HUES48 (cell line): Measurements from ENCODE around the gene NUBPL.
"Not testable (repeated sequence)": the region's sequence is repeated elsewhere in the genome, so short reads cannot be mapped to it uniquely, and the experiment has no call there.

ENCODE experiments used
- H3K27ac ChIP-seq: one replicate; pipeline ENCODE4 v1.7.0; 2013; ENCODE audit warnings: low read depth, low read length, inconsistent platforms
- H3K27me3 ChIP-seq: 2 replicates; pipeline ENCODE4 v1.6.1; 2013; ENCODE audit warnings: mild to moderate bottlenecking, low read length; ENCODE audit not compliant: control insufficient read depth, insufficient read depth
- H3K36me3 ChIP-seq: 2 replicates; pipeline ENCODE4 v1.6.1; 2013; ENCODE audit warnings: low read length; ENCODE audit not compliant: control insufficient read depth, insufficient read depth
- H3K4me1 ChIP-seq: 2 replicates; pipeline ENCODE4 v1.6.1; 2013; ENCODE audit warnings: mild to moderate bottlenecking, low read length; ENCODE audit not compliant: control insufficient read depth, insufficient read depth
- H3K4me3 ChIP-seq: 2 replicates; pipeline ENCODE4 v1.5.1; 2013; ENCODE audit warnings: mild to moderate bottlenecking, low read depth, low read length
- H3K9ac ChIP-seq: 2 replicates; pipeline ENCODE4 v1.6.1; 2013; ENCODE audit warnings: mild to moderate bottlenecking, low read depth, low read length, moderate library complexity
- H3K9me3 ChIP-seq: 2 replicates; pipeline ENCODE4 v1.6.1; 2013; ENCODE audit warnings: low read length; ENCODE audit not compliant: control insufficient read depth, insufficient read depth

Gene NUBPL

DNA sequence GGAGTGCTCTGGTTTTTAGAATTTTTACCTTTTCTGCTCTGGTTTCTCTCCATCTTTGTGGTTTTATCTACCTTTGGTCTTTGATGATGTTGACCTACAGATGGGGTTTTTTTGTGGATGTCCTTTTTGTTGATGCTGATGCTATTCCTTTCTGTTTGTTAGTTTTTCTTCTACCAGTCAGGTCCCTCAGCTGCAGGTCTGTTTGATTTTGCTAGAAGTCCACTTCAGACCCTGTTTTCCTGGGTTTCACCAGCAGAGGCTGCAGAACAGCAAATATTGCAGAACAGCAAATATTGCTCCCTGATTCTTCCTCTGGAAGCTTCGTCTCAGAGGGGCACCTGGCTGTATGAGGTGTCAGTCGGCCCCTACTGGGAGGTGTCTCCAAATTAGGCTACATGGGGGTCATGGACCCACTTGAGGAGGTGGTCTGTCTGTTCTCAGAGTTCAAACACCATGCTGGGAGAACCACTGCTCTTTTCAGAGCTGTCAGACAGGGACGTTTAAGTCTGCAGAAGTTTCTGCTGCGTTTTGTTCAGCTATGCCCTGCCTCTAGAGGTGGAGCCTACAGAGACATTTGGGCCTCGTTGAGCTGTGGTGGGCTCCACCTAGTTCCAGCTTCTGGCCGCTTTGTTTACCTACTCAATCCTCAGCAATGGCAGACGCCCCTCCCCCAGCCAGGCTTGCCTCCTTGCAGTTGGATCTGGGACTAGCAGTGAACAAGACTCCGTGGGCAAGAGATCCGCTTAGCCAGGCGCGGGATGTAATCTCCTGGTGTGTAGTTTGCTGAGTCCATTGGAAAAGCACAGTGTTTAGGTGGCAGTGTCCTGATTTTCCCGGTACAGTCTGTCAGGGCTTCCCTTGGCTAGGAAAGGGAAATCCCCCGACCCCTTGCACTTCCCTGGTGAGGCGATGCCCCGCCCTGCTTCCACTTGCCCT, 250.8 kb downstream of the NUBPL start:
- not testable (repeated sequence) for H3K4me1 ChIP-seq, H3K9me3 ChIP-seq, H3K27ac ChIP-seq, H3K27me3 ChIP-seq, H3K4me3 ChIP-seq, H3K9ac ChIP-seq, H3K36me3 ChIP-seq

DNA sequence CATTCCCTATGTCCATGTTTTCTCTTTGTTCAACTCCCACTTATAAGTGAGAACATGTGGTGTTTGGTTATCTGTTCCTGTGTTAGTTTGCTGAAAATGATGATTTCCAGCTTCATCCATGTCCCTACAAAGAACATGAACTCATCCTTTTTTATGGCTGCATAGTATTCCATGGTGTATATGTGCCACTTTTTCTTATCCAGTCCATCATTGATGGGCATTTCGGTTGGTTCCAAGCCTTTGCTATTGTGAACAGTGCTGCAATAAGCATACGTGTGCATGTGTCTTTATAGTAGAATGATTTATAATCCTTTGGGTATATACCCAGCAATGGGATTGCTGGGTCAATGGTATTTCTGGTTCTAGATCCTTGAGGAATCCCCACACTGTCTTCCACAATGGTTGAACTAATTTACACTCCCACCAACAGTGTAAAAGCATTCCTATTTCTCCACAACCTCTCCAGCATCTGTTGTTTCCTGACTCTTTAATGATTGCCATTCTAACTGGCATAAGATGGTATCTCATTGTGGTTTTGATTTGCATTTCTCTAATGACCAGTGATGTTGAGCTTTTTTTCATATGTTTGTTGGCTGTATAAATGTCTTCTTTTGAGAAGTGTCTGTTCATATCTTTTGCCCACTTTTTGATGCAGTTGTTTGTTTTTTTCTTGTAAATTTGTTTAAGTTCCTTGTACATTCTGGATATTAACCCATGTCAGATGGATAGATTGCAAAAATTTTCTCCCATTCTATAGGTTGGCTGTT, 252.7 kb downstream of the NUBPL start:
- not testable (repeated sequence) for H3K27ac ChIP-seq, H3K27me3 ChIP-seq, H3K4me3 ChIP-seq, H3K36me3 ChIP-seq, H3K9me3 ChIP-seq, H3K9ac ChIP-seq, H3K4me1 ChIP-seq

GRCh38 chr14:31819281-31819680, 258.1 kb downstream of the NUBPL start:
- no peak overlapping the region for H3K9ac ChIP-seq
- no peaks in the 10 kb centered on the region for H3K4me1 ChIP-seq
- H3K27me3 ChIP-seq, result no peaks in the 10 kb centered on the region
- H3K27ac ChIP-seq, result no peak overlapping the region
- H3K9me3 ChIP-seq, result no peaks in the 10 kb centered on the region
- no peaks in the 10 kb centered on the region for H3K36me3 ChIP-seq
- H3K4me3 ChIP-seq, result no peak overlapping the region

DNA sequence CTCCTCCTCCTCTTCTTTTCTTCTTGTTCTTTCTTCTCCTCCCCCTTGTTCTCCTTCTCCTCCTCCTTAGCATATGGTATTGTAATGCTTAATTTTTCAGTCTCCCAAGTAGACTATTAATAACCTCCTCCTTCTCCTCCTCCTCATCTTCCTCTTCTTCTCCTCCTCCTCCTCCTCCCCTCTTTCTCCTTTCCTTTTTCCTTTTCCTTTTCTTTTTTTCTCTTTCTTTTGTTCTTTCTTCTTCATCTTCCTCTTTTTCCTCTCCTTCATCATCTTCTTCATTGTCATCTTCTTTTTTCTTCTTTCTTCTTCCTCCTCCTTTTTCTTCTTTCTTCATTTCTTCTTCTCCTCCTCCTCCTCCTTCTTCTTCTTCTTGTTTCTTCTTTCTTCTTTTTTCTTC, 264.3 kb downstream of the NUBPL start:
- H3K4me3 ChIP-seq, result no peak overlapping the region
- H3K36me3 ChIP-seq, result no peaks in the 10 kb centered on the region
- H3K9me3 ChIP-seq, result no peaks in the 10 kb centered on the region
- H3K27ac ChIP-seq, result no peak overlapping the region
- H3K4me1 ChIP-seq, result no peaks in the 10 kb centered on the region
- no peak overlapping the region for H3K9ac ChIP-seq
- no peaks in the 10 kb centered on the region for H3K27me3 ChIP-seq

- no peak overlapping the region for H3K4me3 ChIP-seq
- no peaks in the 10 kb centered on the region for H3K9me3 ChIP-seq
- H3K4me1 ChIP-seq, result no peaks in the 10 kb centered on the region
- H3K27me3 ChIP-seq, result no peaks in the 10 kb centered on the region
- H3K27ac ChIP-seq, result no peak overlapping the region
- no peak overlapping the region for H3K9ac ChIP-seq
- H3K36me3 ChIP-seq, result no peaks in the 10 kb centered on the region
Measured at GRCh38 chr14:31827325-31827724, 266.1 kb downstream of the NUBPL start.

DNA sequence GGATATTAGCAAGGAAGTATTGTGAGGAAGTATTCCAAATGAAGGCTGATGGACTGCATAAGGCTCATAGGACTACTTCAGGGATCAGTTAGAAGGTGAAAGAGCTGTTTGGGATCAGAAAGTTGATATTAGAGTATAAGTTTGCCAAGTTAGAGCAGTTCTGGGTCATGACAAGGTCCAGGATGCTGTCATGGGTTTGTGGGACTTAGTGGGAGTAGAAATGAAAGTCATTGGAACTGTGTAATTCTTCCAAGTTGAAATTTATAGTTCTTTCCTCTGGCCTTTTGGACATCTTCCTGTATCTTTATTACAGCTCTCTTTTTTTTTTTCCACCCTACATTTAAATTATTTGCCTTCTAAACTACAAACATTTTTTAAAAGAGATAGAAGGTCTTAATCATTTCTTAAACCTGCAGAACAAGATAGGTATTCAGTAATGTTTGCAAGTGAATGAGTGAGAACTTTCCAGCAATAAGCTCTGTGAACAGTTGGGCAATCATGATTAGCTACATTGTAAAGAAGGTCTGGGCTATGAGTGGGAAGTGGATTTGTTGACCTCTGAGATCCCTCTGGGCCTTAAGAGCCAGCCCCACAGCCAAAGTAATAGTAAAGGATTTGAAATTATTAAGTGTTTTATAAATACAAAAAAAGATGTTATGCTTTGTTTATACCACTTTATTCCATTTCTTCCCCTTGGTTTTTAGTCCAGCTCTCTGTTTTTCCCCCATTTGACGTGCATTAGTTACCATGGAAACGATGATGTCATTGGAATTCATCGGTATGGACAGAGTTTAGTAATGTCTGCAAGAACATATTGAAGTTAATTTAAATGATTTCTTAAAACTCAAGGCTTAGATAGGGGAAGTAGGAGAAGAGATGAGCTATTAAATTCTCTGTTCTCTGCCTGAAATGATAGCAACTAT, 268.0 kb downstream of the NUBPL start:
- Histone ChIP-seq H3K27ac (no peak overlapping the region), H3K4me3 (no peak overlapping the region), H3K4me1 (no peaks in the 10 kb centered on the region), H3K27me3 (no peaks in the 10 kb centered on the region), H3K9ac (no peak overlapping the region), H3K36me3 (no peaks in the 10 kb centered on the region), H3K9me3 (no peaks in the 10 kb centered on the region)

DNA sequence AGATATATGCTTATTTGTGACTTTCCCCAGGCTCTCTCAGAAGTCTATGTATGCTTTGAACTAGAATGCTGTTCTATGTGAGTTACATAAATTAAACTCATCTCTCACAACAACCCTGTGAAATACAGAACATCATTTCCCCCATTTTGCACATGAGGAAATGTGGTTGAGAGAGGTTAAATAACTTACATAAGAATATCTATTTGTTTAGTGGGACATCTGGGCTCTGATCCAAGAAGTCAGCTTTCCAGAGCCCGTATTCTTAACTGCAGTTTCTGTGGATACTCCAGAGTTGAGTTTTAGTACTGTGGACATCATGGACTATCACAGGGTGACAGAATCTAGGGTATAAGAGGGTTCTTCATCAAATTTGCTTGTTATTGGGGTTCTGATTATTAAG, 273.4 kb downstream of the NUBPL start:
- no peak overlapping the region for H3K4me3 ChIP-seq
- no peaks in the 10 kb centered on the region for H3K36me3 ChIP-seq
- H3K27ac ChIP-seq, result no peak overlapping the region
- no peaks in the 10 kb centered on the region for H3K4me1 ChIP-seq
- no peaks in the 10 kb centered on the region for H3K27me3 ChIP-seq
- H3K9me3 ChIP-seq, result no peaks in the 10 kb centered on the region
- no peak overlapping the region for H3K9ac ChIP-seq

- Histone ChIP-seq H3K27me3 (no peaks in the 10 kb centered on the region), H3K4me3 (no peak overlapping the region)
Measured at GRCh38 chr14:31835049-31835448, 273.8 kb downstream of the NUBPL start.

GRCh38 chr14:31837031-31837430, 275.8 kb downstream of the NUBPL start:
- H3K4me3 ChIP-seq, result no peak overlapping the region
- no peaks in the 10 kb centered on the region for H3K36me3 ChIP-seq
- no peak overlapping the region for H3K27ac ChIP-seq
- H3K9me3 ChIP-seq, result no peaks in the 10 kb centered on the region
- H3K27me3 ChIP-seq, result no peaks in the 10 kb centered on the region
- H3K9ac ChIP-seq, result no peak overlapping the region
- no peaks in the 10 kb centered on the region for H3K4me1 ChIP-seq

More at GRCh38 chr14:31835049-31835448, 273.8 kb downstream of the NUBPL start:
- Histone ChIP-seq H3K4me1 (no peaks in the 10 kb centered on the region), H3K27ac (no peak overlapping the region), H3K9ac (no peak overlapping the region), H3K9me3 (no peaks in the 10 kb centered on the region), H3K36me3 (no peaks in the 10 kb centered on the region)

GRCh38 chr14:31842899-31843298, 281.7 kb downstream of the NUBPL start:
- Histone ChIP-seq H3K9me3 (no peaks in the 10 kb centered on the region), H3K27me3 (no peaks in the 10 kb centered on the region), H3K4me3 (no peak overlapping the region), H3K36me3 (no peaks in the 10 kb centered on the region), H3K4me1 (no peaks in the 10 kb centered on the region), H3K9ac (no peak overlapping the region), H3K27ac (no peak overlapping the region)
